ENCODE measurements around the gene SLC46A3. TPM values are rescaled to one million over a fixed set of nuclear protein-coding genes. Genes with fewer than 3 reads are reported as not detected.

Gene SLC46A3, protein sequence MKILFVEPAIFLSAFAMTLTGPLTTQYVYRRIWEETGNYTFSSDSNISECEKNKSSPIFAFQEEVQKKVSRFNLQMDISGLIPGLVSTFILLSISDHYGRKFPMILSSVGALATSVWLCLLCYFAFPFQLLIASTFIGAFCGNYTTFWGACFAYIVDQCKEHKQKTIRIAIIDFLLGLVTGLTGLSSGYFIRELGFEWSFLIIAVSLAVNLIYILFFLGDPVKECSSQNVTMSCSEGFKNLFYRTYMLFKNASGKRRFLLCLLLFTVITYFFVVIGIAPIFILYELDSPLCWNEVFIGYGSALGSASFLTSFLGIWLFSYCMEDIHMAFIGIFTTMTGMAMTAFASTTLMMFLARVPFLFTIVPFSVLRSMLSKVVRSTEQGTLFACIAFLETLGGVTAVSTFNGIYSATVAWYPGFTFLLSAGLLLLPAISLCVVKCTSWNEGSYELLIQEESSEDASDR
- total RNA-seq (2022; extraction: Qiagen RNA extraction) = 1.4 to 2.5 TPM (median 1.5 TPM) in 5 replicates

DNA sequence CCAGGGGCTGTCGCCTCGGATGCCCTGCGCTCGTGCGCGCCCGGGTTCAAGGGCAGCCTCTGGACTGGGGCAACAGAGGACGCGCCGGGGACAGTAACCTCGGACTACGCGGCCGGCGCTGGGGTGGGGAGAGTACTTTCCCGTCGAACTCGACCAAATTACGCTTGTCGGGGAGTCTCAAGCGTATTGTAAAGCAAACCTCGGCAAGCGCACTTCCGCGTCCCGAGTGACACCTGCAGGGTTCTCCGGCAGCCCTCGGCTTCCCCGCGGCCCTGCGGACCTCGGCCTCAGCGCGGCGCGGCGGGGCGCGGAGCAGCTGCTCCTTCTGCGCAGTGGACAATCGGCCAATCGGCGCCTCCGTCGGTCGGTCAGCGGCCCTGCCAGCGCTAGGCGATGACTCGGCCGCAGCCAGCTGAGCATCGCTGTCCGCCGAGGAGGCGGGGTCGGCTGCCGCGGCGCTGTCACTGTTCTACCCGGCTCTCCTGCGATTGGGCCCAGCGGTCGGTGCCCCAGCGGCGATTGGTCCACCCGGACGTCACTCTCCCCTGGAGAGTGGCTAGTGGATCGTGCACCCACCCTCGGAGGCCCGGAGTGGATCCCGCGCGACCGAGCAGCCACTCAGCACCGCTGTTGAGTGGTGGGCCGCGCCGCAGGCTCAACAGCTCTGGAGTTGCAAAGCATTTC, at the start of gene SLC46A3:
TSS of gene SLC46A3 (minus strand) at position 428 of the 684 bp plus-strand sequence. CDS start 972 bp downstream, outside the sequence.

GRCh38 chr13:28658796-28659620, 59.8 kb downstream of the SLC46A3 start, which contains the start of gene POMP:
TSS of gene POMP (plus strand) at chr13:28659130. CDS start at chr13:28659185, 55 bp downstream.

Other genes with a start within 250 kb of the SLC46A3 start
- 0.02 to 0.04 TPM in 2 of 5 replicates, not detected in the others for gene FLT1, start 223.8 kb downstream of the SLC46A3 start, total RNA-seq (2022; extraction: Qiagen RNA extraction)
- 105 to 133 TPM (median 111 TPM) in 5 replicates for gene POMP, start 59.8 kb downstream of the SLC46A3 start, total RNA-seq (2022; extraction: Qiagen RNA extraction)
- gene MTUS2, start 101.4 kb upstream of the SLC46A3 start, total RNA-seq (2022; extraction: Qiagen RNA extraction) = 0.01 TPM in 1 of 5 replicates, not detected in the others

Data from A549 treated with Mapracorat at 1 μM for 4 hours (cell line).